HG03460 (cell line): ENCODE measurements around the gene DAB2IP.
"Not testable (repeated sequence)": the region's sequence is repeated elsewhere in the genome, so short reads cannot be mapped to it uniquely, and the experiment has no call there.

ENCODE experiments used
- ATAC-seq: cut with Tn5 transposase; IDR thresholded peaks from one replicate; pipeline ENCODE4 v1.9.1; 2021; ENCODE audit not compliant: unreplicated experiment

The DAB2IP gene

DNA sequence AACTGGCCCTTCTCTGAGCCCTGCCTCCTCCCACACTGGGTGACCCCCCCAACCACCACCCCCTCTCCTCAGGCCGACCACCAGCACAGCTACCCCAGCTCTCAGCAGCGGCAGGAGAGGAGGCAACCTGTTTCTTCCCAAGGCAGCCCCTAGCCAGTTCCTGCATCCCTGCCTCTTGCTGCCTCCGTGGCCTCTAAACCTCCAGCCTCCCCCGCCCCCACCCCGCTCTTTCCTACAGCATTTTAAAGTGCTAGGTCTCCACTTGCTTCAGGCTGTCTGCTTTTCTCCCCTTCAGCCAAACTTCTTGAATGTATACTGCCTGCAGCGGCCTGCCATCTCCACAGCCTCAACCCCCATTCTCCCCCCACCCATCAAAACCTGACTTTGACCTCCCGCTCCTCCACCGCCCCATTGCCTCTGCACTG, 135.6 kb downstream of the DAB2IP start:
- no peak for ATAC-seq

DNA sequence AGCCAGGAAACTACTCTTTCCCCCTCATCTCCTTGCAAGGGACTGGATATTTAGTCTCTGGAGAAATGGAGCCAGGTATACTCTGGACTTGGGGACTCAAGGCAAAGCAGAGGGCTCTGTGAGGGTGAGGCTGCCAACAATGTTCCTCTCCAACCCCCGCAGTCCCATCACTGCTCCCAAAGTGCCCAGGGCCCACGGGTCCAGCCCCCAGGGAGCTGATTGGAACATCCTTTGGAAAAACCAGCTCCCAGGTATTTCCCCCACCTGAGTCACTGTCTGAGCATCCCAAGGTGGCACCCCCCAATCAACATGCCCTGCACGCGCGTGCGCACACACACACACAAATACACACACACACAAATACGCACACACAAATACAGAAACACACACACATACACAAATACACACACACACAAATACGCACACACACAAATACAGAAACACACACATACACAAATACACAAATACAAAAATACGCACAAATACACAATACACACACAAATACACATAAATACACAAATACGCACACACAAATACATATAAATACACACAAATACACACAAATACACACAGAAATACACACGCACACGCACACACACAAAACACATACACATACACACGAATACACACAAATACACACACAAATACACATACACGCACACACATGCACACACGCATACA, 137.4 kb downstream of the DAB2IP start:
- ATAC-seq: no peak

DNA sequence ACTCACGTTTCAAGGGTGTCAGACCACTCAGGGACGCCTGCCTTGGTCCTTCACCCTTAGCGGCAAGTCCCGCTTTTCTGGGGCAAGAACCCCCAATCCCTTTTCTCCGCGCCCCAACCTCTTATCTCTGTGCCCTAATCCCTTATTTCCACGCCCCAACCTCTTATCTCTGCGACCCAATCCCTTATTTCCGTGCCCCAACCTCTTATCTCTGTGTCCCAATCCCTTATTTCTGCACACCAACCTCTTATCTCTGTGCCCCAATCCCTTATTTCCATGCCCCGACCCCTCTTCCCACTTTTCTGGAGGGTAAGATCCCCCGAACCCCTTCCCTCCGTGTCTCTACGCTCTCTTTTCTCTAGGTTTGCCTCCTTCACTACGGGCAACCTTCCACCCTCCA, 139.4 kb downstream of the DAB2IP start:
- no peak for ATAC-seq

DNA sequence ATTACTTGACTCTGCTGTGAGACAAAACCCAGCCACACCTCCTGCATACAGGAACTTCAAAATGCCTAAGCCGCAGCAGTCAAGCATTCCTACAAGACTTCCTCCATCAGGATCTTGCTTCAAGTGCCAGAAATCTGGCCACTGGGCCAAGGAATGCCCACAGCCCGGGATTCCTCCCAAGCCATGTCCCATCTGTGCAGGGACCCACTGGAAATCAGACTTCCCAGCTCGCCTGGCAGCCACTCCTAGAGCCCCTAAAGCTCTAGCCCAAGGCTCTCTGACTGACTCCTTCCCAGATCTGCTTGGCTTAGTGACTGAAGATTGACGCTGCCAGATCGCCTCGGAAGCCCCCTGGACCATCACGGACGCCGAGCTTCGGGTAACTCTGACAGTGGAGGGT, 141.0 kb downstream of the DAB2IP start:
- ATAC-seq: not testable (repeated sequence)

DNA sequence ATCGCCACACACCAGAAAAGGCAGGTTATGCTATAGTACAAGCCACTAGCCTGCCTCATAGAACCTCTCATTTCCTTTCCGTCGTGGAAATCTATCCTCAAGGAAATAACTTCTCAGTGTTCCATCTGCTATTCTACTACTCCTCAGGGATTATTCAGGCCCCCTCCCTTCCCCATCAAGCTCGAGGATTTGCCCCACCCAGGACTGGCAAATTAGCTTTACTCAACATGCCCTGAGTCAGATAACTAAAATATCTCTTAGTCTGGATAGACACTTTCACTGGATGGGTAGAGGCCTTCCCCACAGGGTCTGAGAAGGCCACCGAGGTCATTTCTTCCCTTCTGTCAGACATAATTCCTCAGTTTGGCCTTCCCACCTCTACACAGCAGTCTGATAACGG, 142.9 kb downstream of the DAB2IP start:
- not testable (repeated sequence) for ATAC-seq

DNA sequence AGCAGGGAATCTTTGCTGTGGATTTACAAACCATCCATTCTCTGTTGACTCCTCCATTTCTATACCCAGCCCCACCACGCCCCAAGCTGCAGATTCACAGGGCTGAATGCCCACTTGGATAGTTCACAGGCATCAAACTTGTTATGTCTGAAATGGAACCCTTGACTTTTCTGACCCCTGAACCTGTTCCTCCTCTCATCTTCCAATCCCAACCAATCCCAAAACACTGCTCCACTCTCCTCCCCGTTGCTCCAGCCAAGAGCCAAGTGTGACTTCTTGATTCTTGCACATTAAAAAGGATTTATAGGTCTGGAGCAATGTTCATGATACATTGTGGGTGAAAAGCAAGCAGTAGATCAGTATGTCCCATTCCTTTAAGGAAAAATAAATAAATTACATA, 145.6 kb downstream of the DAB2IP start:
- no peak for ATAC-seq

DNA sequence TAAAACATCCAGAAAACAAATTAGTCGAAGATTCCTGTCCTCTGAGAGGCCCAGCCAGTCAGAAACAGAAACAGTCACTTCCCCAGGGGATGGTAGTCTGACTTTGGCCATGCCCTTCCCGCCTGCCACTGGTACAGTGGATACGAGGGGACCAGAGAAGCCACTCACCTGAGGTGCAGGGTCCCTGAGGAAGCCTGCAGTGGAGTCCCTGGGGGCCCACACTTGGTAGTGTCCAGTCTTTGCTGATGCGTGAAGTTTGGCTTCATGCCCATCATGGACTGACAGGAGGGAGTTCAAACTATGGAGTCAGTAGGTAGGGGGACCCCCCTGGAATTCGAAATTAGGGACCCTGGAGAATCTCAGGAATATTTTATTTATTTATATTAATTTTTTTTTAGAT, 147.5 kb downstream of the DAB2IP start:
- no peak for ATAC-seq

DNA sequence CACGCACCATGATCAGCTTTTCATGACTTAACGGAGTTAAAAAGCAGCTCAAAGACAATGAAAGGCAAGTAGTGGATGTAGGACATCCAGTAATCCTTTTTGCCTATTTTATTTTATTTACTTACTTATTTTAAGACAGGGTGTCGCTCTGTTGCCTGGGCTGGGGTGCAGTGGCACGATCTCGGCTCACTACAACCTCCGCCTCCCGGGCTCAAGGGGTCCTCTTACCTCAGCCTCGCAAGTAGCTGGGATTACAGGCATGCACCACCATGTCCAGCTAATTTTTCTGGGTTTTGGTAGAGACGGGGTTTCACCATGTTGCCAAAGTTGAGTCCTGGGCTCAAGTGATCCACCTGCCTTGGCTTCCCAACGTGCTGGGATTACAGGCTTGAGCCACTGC, 148.9 kb downstream of the DAB2IP start:
- ATAC-seq: no peak

DNA sequence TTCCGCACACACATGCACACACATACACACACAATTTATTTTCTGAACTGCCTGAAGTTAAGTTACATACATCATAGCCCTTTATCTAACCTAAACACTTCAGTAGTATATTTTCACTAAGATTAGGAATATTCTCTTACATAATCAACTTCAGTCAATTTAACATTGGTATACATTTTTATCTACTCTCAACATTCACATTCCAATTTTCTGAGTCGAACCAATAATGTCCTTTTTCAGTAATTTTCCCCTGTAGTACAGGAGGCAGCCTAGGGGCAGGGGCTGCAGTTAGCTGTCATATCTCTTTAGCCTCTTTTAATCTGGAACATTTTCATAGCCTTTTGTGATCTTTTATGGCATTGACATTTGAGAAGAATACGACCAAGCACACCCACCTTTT, 150.1 kb downstream of the DAB2IP start:
- ATAC-seq: no peak

DNA sequence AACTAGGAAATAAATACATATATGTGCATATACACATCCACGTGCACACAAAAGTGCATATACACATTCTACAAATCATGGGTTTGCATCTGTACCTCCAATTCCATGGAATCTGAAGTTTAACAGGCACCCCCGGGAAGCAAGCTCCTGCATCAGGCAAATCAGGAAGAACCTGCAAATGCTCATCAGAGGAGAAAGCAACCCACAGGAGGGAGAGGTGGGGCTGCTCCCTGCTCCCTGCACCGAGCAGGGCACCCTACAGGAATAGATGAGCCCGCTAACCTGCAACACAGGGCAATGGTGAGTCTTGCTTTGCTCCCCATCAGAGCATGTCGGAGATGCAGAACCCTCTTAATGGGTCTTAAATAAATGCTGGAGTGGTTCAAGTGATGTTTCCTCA, 151.3 kb downstream of the DAB2IP start:
- no peak for ATAC-seq

DNA sequence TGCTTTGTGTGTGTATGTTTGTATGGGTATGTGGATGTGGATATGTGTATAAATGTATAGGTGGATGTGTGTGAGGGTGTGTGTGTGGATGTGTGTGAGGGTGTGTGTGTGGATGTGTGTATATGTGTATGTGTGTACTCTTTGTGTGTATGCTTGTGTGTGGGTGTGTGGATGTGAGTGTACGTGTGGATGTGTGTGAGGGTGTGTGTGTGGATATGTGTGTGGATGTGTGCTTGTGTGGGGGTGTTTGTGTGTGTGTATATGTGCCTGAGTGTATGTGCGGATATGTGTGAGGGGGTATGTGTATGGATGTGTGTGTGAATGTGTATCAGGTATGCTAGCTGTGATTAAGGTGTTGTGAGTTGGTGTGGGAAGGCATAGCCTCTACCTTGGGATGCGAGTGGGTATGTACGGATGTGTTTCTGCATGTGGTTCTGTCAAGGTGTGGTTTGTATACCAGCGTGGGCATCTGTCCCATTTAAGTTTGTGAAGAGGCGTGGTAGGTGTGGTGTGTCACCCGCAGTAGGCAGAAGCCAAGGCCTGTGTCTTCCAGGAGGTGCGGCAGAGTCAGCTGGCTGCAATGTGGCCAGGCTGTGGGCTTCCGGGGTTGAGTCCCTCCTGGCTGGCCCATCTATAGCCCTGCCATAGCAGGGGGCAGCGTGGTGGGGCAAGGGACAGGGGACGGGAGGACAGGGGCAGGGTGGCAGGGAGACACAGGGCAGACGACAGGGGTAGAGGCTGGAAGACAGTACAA, 155.8 kb downstream of the DAB2IP start:
- ATAC-seq: no peak

DNA sequence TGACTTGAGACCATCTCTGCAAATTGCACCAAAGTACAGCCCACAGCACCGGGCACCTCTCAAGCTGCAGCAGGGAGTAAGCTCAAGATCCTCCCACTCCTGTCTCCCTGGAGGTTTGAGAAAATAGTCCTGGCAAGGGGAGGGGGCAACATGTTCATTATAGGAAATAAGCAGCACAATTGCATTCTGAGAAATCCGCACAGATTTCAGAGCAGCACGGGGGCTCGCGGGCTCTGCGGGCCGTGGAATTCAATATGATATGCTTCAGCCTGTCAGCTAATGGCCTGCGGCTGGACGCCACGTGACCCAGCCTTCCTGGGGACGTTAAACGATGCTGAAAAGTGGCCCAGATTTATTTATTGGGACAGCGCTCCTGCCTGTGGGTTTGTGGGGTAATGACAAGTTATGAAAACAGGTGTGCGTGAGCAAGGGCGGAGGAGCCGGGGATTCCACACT, 156.4 kb downstream of the DAB2IP start:
- no peak for ATAC-seq

DNA sequence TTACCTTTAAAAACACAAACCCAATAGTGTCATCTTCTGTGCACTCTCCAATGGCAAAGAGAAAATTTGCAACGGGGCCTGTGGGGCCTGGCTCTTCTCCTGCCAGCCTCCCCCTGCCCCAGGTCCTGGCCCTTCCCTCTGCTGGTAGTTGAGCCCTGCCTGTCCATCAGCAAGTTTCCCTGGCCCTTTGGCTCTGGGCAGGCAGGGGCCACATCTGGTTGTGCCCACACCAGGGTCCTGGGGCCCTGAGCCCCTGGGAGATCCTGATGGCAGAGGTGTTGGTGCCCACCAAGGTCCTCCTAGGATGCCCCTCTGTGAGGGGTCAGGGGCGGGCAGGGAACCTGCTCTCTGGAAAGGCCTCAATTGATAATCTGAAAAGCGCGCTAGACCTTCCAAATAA, 157.3 kb downstream of the DAB2IP start:
- no peak for ATAC-seq

DNA sequence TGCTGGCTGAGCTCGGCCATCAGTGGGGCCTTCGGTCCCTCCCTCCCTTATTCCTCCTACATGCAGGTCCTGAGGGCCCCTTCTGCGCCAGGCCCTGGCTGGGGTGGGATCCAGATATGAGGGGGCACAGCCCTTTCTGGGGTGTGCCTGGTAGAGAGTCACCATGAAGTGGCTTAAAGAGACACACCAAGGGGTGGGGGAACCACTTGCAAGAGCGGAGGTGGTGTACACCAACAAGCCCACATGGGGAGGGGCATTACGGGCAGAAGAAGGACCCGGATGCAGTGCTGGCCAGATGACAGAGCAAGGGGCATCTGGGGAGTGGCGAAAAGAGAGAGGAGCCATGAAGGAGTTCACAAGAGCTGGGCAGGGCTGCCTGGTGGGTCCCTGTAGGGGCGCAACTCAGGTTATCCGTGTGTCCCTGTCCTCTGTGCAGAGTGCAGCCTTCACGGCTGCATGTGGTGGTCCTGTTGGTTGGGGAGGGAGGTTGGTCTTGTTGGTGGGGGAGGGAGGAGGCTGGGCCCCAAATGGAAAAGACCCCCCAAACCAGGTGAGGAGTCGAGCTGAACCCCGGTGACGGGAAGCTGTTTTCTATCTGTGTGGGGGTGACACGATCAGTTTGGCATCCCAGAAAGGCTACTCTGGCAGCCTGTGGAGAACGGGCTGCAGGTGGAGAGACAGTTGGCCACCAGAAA, 158.1 kb downstream of the DAB2IP start:
- no peak for ATAC-seq

DNA sequence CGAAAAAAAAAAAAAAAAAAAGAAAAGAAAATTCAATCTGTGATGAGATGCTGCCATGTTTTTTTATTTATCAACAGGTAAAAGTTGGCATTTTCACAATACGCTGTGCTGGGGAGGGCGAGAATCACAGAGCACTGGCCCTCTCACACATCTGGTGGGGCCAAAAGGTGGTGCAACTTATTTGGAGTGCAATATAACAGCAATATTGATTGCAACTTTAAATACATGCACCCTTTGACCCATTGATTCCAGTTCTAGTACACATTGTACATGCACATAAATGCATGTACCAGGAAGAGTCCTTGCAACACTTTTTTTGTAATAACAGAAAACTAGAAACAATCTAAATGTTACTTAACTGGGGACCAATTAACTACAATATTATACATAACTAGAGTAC, 159.1 kb downstream of the DAB2IP start:
- no peak for ATAC-seq

DNA sequence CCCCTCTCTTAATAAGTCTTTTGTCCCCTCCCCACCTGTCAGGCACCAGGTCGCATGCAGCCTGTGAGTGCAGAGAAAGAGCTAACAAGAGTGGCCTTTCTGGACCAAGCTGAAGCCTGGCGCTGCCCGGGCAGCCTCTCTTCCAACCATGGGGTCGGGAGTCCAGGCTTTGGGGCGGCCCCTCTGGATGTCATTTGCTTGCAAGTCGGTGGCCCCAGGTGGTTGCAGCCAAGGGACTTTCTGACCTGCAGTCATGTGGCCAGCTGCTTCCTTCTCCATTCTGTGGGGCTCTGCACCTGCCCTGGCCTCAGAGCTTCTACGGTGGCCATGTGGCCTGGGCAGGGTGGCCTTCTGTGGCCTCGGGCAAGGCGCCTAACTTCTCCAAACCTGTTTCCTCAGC, 159.7 kb downstream of the DAB2IP start:
- no peak for ATAC-seq

DNA sequence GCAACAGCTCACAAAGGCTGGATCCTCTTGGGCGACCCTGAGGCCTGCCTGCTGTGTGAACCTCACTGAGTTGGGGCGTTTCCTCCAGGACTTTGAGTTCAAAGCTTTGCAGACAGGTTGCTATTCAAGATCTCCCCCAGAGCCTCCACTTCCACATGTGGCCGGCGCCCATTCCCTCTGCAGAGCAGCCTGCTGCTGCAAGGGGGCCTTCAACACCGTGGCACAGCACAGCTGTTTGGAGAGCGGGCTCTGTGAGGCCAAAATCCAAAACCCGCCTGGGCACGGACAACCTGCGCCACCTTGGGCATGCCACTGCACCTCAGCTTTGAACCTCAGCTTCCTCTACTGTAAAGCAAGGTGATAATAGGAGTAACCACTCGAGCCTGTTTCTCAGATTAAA, 160.3 kb downstream of the DAB2IP start:
- ATAC-seq: no peak

DNA sequence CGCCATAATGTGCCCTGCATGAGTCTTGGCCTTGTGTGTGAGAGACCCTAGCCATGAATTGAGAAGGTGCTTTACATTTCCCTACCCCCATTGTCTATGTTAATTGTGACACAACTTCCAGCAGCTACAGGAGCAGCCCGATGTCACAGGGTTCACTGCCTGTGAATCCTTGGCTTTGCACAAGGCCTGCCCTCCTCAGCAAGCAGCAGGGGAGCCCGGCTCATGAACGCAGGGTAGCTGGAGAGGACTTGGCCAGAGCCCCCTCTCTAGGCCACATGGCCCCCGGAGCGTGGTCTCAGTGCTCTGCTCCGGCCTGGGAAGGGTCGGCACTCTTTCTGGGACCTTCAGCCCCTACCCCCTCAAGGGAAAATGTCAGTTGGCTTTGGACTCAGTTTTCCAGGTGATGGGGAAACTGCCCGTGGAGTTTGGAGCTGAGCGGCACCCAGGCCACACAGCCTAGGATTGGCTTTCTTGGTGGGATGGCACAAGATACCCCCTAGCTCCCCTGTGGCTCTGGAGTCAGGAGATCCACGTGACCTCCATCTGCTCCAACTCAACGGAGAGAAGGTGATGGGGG, 160.8 kb downstream of the DAB2IP start:
- no peak for ATAC-seq

DNA sequence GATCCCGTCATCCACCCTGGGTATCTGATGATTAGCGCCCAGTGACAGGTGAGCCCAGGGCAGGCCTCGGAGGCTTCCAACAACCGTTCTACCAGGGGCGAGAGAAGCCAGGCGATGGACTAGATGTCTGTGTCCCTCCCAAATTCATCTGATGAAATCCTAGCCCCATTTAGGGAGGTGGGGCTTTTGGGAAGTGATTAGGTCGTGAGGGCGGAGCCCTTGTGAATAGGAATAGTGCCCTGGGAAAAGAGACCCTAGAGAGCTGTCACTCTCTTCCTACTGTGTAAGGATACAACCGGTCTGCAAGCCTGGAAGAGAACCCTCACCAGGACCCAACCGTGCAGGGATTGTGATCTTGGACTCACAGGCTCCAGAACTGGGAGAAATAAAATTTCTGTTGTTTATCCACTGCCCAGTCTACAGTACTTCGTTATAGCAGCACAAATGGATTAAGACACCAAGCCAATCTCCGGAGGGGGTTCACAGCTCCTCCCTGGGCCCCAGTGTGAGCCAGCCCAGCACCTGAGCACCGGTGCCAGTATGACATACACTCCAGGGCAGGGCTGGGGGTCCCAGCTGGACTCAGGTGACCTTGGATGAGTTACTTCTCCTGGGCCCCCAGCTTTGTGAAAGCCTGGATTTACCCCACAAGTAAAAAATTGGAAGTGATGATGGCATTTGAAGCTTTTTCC, 162.2 kb downstream of the DAB2IP start:
- ATAC-seq: no peak

DNA sequence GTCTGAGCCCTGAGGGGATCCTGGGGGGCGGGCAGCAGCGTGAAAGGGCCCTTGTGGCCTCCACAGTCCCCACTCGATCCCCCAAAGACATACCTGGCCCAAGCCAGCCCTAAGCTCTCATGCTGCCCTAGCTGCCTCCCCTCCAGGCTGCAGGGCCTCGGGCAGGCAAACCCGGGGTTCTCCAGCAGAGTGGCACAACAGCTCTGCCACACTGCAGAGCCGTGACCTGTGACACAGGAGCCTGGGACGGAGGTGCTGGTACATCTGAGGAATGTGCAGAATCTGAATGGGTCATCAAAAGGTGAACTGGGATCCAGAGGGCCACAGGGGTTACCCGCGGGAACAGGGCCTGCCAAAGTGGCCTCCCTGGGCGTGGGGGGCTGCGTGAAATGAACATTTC, 163.2 kb downstream of the DAB2IP start:
- ATAC-seq: no peak

DNA sequence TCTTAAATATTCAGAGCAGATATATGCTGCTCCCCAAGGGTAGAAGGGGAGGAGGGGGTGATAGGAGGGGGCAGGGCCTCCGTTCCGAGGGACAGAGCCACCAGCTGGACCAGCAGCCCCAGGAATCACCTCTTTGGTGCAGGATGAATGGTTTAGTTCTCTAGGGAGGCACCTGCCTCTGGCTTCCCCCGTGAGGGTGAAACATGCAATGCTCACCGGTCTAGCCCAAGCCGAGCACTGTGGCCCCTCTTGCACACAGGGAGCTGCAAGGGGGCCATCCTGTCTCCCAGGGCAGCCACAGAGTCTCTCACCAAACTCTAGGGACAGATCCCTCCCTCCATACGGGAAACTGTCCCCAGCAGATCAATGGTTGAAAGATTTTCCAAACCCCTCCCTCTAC, 163.7 kb downstream of the DAB2IP start:
- no peak for ATAC-seq
